Measurements from ENCODE around the gene TADA2A.
A peak's percentile ranks its signal among the peaks of the same experiment; 100 is the strongest.

TADA2A gene

GRCh38 chr17:37429453-37429852 is 22.8 kb downstream of the TADA2A start (continued):
- TF ChIP-seq YY1 (tag by site-specific recombination; IDR thresholded peaks at IDR 0.05) (no peak), ZNF274 (IDR thresholded peaks at IDR 0.05; ENCODE audit: low read length) (no peak), ZNF274 (tag by site-specific recombination; IDR thresholded peaks at IDR 0.05; ENCODE audit: borderline replicate concordance) (no peak), WT1 (tag by site-specific recombination; IDR thresholded peaks at IDR 0.05) (no peak), ZNF501 (tag by site-specific recombination; IDR thresholded peaks at IDR 0.05) (no peak), ZNF558 (tag by site-specific recombination; IDR thresholded peaks at IDR 0.05) (no peak), ZNF645 (tag by site-specific recombination; IDR thresholded peaks at IDR 0.05) (no peak), ZNF37A (tag by site-specific recombination; IDR thresholded peaks at IDR 0.05) (no peak), ZNF571 (tag by site-specific recombination; IDR thresholded peaks at IDR 0.05) (no peak), EGR2 (tag by site-specific recombination; IDR thresholded peaks at IDR 0.05; ENCODE audit: low read depth) (no peak), ZNF214 (tag by site-specific recombination; IDR thresholded peaks at IDR 0.05; ENCODE audit: borderline replicate concordance) (no peak), KLF7 (tag by site-specific recombination; IDR thresholded peaks at IDR 0.05; ENCODE audit: borderline replicate concordance) (no peak)

GRCh38 chr17:37430051-37430627 is 23.5 kb downstream of the TADA2A start:
- peaks cover 61 to 71% of the 10 kb centered on the region in 2 experiments for H3K36me3 ChIP-seq (ENCODE audit: control insufficient read depth in 2 of 2, insufficient read depth in 1 of 2, low read length in 2 of 2)
- peak overlapping the region; percentile 1; the same call in 1 of the 2 replicates for H3K27ac ChIP-seq (ENCODE audit: extremely low read depth, low read depth, low read length)
- ChIA-PET POLR2A (interaction anchor here (1.4 kb wide), 1 partner anchor 58 kb away, joined by 3 read pairs; no protein-coding TSS in a partner anchor), CTCF (interaction anchor here (0.6 to 1.4 kb wide), 4 partner anchors 8 to 340 kb away, joined by 3 to 9 read pairs (median 3); no protein-coding TSS in a partner anchor)
- no peak overlapping the region for H3K4me3 ChIP-seq (ENCODE audit: low read depth, low read length)
- no peaks in the 10 kb centered on the region for H3K9me3 ChIP-seq (ENCODE audit: control insufficient read depth, insufficient read depth, low read depth, low read length)
- no peaks in the 10 kb centered on the region for H3K4me1 ChIP-seq (ENCODE audit: control insufficient read depth, insufficient read depth, low read length)
- TF ChIP-seq ZNF621 (tag by site-specific recombination; IDR thresholded peaks at IDR 0.05), result no peak
- TF ChIP-seq PRDM1 (tag by site-specific recombination; IDR thresholded peaks at IDR 0.05), result peak; percentile 87
- no peak for TF ChIP-seq ZNF704 (tag by site-specific recombination; IDR thresholded peaks at IDR 0.05)
- 0 out of 2 replicates have a peak, but pooled peaks have one; percentile 15 for TF ChIP-seq ZFP69B (tag by site-specific recombination; IDR thresholded peaks at IDR 0.05)
- no peak for TF ChIP-seq SCRT1 (tag by site-specific recombination; IDR thresholded peaks at IDR 0.05; ENCODE audit: borderline replicate concordance)
- no peak for TF ChIP-seq PBX3 (CRISPR knock-in tag; IDR thresholded peaks at IDR 0.05)
- no peak for TF ChIP-seq ZNF549 (tag by site-specific recombination; IDR thresholded peaks at IDR 0.05)
- TF ChIP-seq ZNF785 (tag by site-specific recombination; IDR thresholded peaks at IDR 0.05), result no peak
- no peak for TF ChIP-seq ZNF221 (tag by site-specific recombination; IDR thresholded peaks at IDR 0.05; ENCODE audit: borderline replicate concordance)
- TF ChIP-seq ZNF660 (tag by site-specific recombination; IDR thresholded peaks at IDR 0.05), result 0 out of 2 replicates have a peak, but pooled peaks have one; percentile 7
- TF ChIP-seq KLF7 (tag by site-specific recombination; IDR thresholded peaks at IDR 0.05; ENCODE audit: borderline replicate concordance), result no peak
- 0 out of 2 replicates have a peak, but pooled peaks have one; percentile 40 for TF ChIP-seq ZBTB17 (tag by site-specific recombination; IDR thresholded peaks at IDR 0.05)
- no peak for TF ChIP-seq ZNF776 (tag by site-specific recombination; IDR thresholded peaks at IDR 0.05; ENCODE audit: borderline replicate concordance)
- no peak for TF ChIP-seq ZNF16 (tag by site-specific recombination; IDR thresholded peaks at IDR 0.05; ENCODE audit: low read depth)
- no peak for TF ChIP-seq KLF8 (tag by site-specific recombination; IDR thresholded peaks at IDR 0.05)
- peak; percentile 57 for TF ChIP-seq ZBTB20 (tag by site-specific recombination; IDR thresholded peaks at IDR 0.05)
- TF ChIP-seq ZFP41 (tag by site-specific recombination; IDR thresholded peaks at IDR 0.05; ENCODE audit: borderline replicate concordance), result no peak
- no peak for TF ChIP-seq ZNF677 (tag by site-specific recombination; IDR thresholded peaks at IDR 0.05)
- no peak for TF ChIP-seq KLF16 (tag by site-specific recombination; IDR thresholded peaks at IDR 0.05)
- TF ChIP-seq SP2 (tag by site-specific recombination; IDR thresholded peaks at IDR 0.05), result no peak
- no peak for TF ChIP-seq ZXDB (tag by site-specific recombination; IDR thresholded peaks at IDR 0.05)
- no peak for TF ChIP-seq ZNF280C (tag by site-specific recombination; IDR thresholded peaks at IDR 0.05)
- TF ChIP-seq ZNF792 (tag by site-specific recombination; IDR thresholded peaks at IDR 0.05), result no peak

All from HEK293 (cell line).